ENCODE results near the gene ELL2. TPM values are rescaled to one million over a fixed set of nuclear protein-coding genes. Genes with fewer than 3 reads are reported as not detected.

The ELL2 gene
- total and polyA plus RNA-seq, 2 of the 13 experiments (the other 11 are each of a cell fraction or from before 2014, with no cell fraction given) = 78.9 to 97.1 TPM

GRCh38 chr5:95986937-95987520, 25.4 kb upstream of the ELL2 start (continued):
- peak; percentile 98 for TF ChIP-seq GATAD2A (CRISPR knock-in tag; IDR thresholded peaks at IDR 0.05)
- TF ChIP-seq STAT5B (CRISPR knock-in tag; IDR thresholded peaks at IDR 0.05) = 0 out of 2 replicates have a peak, but pooled peaks have one; percentile 44
- TF ChIP-seq, protein P1, sequence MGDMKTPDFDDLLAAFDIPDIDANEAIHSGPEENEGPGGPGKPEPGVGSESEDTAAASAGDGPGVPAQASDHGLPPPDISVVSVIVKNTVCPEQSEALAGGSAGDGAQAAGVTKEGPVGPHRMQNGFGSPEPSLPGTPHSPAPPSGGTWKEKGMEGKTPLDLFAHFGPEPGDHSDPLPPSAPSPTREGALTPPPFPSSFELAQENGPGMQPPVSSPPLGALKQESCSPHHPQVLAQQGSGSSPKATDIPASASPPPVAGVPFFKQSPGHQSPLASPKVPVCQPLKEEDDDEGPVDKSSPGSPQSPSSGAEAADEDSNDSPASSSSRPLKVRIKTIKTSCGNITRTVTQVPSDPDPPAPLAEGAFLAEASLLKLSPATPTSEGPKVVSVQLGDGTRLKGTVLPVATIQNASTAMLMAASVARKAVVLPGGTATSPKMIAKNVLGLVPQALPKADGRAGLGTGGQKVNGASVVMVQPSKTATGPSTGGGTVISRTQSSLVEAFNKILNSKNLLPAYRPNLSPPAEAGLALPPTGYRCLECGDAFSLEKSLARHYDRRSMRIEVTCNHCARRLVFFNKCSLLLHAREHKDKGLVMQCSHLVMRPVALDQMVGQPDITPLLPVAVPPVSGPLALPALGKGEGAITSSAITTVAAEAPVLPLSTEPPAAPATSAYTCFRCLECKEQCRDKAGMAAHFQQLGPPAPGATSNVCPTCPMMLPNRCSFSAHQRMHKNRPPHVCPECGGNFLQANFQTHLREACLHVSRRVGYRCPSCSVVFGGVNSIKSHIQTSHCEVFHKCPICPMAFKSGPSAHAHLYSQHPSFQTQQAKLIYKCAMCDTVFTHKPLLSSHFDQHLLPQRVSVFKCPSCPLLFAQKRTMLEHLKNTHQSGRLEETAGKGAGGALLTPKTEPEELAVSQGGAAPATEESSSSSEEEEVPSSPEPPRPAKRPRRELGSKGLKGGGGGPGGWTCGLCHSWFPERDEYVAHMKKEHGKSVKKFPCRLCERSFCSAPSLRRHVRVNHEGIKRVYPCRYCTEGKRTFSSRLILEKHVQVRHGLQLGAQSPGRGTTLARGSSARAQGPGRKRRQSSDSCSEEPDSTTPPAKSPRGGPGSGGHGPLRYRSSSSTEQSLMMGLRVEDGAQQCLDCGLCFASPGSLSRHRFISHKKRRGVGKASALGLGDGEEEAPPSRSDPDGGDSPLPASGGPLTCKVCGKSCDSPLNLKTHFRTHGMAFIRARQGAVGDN (CRISPR knock-in tag; IDR thresholded peaks at IDR 0.05) = peak; percentile 11; the same call in 1 of the 2 replicates
- no peak for TF ChIP-seq ZNF280B (CRISPR knock-in tag; IDR thresholded peaks at IDR 0.05; ENCODE audit: borderline replicate concordance)
- TF ChIP-seq DMAP1 (CRISPR knock-in tag; IDR thresholded peaks at IDR 0.05) = peak; percentile 64
- peak; percentile 49; the same call in 1 of the 2 replicates for TF ChIP-seq SRF (IDR thresholded peaks at IDR 0.05; ENCODE audit: low read depth, low read length)
- peak; percentile 48; the same call in 1 of the 2 replicates for TF ChIP-seq ZBTB33 (CRISPR knock-in tag; IDR thresholded peaks at IDR 0.05)
- peak; percentile 47 for TF ChIP-seq CREB1 (IDR thresholded peaks at IDR 0.05)
- TF ChIP-seq CREB1 (CRISPR knock-in tag; IDR thresholded peaks at IDR 0.05) = peak; percentile 88
- no peak for TF ChIP-seq SNAPC5 (CRISPR knock-in tag; IDR thresholded peaks at IDR 0.05; ENCODE audit: borderline replicate concordance)
- TF ChIP-seq NFE2L2 (IDR thresholded peaks at IDR 0.05; ENCODE audit: low read length) = peak; percentile 89
- no peak for TF ChIP-seq ZNF572 (CRISPR knock-in tag; IDR thresholded peaks at IDR 0.05)
- TF ChIP-seq NFKBIZ (CRISPR knock-in tag; IDR thresholded peaks at IDR 0.05) = peak; percentile 86; the same call in 1 of the 2 replicates
- TF ChIP-seq, protein P2, sequence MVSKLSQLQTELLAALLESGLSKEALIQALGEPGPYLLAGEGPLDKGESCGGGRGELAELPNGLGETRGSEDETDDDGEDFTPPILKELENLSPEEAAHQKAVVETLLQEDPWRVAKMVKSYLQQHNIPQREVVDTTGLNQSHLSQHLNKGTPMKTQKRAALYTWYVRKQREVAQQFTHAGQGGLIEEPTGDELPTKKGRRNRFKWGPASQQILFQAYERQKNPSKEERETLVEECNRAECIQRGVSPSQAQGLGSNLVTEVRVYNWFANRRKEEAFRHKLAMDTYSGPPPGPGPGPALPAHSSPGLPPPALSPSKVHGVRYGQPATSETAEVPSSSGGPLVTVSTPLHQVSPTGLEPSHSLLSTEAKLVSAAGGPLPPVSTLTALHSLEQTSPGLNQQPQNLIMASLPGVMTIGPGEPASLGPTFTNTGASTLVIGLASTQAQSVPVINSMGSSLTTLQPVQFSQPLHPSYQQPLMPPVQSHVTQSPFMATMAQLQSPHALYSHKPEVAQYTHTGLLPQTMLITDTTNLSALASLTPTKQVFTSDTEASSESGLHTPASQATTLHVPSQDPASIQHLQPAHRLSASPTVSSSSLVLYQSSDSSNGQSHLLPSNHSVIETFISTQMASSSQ (IDR thresholded peaks at IDR 0.05; ENCODE audit: low read depth) = peak; percentile 88
- TF ChIP-seq, protein P2 (CRISPR knock-in tag; IDR thresholded peaks at IDR 0.05; ENCODE audit: borderline replicate concordance) = peak; percentile 94; the same call in 1 of the 2 replicates
- TF ChIP-seq ZNF275 (CRISPR knock-in tag; IDR thresholded peaks at IDR 0.05; ENCODE audit: borderline replicate concordance) = peak; percentile 65; the same call in 1 of the 2 replicates

Data from HepG2 (cell line).